ENCODE data around the gene MED28. TPM values are rescaled to one million over a fixed set of nuclear protein-coding genes. Genes with fewer than 3 reads are reported as not detected.

MED28 gene
- polyA plus RNA-seq, 10 donors: 24.7 to 37.3 (median 28.2) TPM

DNA sequence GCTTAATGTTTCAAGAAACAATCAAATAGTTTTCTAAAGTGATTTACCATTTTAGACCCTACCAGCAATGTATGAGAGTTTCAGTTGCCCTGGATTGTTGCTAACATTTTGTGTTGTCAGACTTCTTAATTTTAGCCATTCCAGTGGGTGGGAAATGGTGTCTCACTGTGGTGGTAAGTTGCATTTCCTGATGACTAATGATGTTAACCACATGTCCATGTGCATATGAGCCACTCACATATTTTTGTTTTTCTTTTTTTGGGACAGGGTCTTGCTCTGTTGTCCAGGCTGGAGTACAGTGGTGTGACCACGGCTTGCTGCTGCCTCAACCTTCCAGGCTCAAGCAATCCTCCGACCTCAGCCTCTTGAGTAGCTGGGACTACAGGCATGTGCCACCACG is 48.3 kb downstream of the MED28 start:
- DNase-seq: no peak

DNA sequence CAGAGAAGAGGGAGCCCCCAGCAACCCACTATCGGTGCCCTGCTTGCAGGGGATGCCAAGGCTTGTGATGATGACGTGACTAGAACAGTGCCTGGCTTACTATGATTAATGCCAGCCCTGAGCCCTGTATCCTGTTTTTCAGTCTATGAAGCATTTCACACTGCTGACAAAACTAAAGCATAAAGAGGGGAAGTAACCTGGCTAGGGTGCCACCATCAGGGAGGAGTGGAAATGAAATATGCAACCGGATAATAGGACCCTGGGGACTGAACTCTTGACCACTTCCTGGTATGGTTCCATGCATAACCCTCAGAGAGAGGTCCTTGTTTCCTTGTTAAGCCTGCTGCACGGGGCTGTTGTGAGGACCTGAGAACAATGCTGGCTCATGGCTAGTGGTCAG is 50.3 kb downstream of the MED28 start:
- DNase-seq: no peak

DNA sequence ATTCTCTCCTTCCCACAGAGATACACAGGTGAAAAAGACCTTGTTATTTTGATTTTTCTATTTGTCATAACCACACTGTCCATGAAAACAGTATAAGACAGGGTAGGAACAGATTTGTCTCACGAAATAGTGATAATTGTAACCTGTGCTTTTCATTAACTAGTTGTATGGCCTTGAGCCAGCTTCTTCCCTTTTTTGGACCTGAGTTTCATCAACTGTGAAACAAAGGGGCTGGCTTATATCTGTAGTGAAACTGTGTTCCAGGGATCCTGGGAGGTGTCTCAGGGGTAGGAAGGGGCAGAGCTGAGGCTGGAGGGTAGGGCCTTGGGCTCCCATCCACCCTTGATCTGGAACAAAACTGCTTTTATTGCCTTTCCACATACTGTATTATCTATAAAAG is 50.9 kb downstream of the MED28 start:
- no peak for DNase-seq

DNA sequence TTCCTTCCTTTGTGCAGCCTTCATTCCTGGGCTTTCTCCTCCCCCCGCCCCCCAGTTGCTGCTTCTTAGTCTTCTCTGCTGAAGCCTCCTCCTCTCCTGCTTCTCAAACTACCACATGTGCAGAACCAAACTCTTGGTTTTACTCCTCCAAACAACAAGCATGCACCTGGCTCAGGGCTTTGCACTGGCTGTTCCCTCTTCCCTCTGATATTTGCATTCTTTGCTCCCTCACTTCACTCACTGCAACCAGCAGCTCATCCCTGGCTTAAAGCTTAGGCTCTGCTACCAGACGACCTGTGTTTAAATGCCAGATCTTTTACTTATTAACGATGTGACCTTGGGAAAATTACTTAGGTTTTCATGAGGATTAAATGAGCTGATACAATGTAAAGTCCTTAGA is 51.4 kb downstream of the MED28 start:
- no peak for DNase-seq

DNA sequence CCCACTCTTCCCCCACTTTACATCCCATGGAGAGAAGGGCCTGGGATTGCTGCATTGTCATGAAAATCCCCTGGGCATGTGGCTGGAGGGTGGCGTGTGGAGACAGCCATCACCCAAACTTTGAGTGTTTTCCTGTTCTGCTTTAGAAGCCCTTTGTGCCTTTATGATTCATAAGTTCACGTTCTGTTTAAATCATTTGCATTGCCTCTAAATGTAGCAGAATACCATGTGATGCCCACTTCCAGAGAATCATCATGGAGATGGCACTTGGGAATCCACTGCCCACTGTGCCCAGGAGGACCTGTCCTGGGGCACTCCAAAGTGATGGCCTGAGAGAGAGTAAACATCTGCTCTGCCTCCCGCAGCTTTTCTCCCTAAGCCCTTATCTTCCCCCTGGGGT is 52.8 kb downstream of the MED28 start:
- DNase-seq: no peak

DNA sequence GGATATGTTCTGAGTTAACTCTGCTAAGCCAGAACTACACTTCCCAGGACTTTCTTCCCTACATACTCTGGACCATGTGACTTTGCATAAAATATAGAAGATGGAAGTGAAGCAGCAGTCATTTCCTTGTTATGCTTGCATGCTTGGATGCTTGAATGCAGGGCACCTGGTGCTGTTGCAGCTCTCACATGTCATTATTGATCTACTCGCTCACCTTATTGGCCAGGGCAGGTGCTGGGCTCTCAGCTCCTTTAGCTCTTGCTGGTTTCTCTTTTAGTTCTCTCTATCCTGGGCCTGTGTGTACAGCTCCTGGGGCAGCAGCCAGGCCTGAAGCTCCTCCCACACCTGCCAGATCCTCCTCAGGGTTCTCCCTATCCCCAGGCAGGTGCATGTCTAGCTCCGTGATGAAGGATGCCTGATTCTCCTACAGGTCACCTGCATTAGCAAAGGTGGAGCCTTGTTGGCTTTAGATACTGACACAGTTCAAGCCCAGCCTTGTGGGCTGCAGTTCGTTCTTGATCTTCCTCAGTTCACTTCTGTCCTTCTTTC is 53.3 kb downstream of the MED28 start:
- DNase-seq: no peak

DNA sequence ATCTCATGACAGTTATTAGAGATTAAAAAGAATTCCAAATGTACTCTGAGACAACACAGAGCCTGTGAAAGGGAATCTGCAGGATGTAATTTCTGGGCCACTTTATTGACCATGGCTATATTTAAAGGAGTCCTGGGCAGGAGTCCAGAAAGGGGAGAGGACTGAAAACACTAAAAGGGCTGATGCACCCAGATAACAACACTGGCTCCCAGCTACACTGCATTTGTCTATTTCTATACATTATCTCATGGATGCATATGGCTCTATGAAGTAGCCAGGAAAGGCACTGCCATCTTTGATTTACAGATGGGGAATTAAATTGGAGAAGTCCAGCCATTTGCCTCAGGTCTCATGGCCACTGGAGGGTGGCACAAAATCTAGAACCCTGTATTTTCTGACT is 56.0 kb downstream of the MED28 start:
- no peak for DNase-seq

DNA sequence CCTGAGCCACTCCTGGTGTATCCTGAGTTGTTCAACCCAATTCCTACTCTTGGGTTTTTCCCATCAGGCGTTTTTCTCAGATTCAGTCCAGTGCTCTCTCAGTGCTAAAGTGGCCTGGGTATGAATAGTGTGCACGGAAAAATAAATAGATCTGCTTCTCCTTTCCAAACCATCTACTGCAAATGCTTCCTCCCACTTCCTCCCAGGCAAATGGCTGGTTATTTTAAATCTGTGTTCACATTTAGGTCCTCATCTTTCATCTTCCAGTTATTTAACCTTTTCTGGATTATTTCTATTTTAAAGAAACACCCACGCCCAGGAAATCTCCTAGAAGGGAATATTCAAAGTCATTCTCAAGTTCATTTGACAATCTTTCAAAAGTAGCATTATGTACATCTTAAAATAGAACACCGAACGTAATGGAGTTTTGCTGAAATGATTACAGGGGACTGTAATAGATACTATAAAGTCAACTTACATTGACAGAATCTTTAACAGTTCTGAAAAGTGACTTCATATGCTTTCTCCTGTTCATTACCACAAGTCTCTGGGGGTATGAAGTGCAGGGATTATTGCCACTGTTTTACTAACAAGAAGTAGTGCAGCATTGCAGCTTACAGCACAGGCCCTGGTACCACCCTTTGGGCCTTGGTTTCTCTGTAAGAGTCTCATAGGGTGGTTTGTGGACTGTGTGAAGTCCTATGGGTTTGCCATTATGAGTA is 66.3 kb downstream of the MED28 start:
- DNase-seq: no peak

DNA sequence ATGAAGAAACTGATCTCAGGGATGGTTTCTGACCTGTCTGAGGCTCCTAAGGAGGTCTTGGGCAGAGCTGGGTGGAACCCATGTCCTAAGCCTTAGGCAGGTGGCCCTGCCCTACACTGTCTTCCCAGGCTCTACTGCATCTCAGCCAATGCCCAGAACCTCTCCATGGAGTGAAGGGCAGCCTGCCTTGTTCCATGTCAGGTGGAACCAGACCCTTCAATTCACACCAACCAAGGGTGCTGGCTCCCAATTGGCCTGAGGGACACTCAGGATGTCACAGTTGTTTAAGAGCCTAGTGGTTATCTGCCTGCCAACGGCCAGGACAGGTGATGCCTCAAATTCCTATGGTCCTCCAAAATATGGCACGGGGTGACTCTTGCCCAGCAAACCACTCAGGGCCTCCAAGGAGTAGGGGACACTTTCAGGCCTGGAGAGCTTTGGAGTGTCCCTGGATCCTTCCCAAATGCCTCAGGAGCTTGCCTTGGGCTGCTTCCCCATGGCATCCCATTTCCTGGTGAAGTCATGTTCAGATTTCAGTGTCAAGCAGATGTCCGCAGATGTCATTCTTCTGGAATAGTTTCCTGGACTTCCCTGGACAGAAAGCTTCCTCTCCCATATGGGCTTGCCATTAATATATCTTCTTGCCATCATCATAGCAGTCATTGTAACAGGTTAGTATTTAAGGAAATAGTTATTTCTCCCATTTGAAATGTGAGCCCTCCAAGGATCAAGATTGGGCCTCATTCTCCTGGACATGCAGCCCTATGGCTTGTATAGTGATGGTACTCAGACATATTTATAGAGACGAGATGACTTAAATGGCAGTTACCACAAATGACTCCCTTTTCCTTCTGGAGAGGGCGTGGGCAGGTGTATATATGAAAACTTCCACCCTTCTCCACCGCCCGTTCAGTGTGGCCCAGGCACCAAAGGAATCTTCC is 67.1 kb downstream of the MED28 start:
- DNase-seq: no peak

DNA sequence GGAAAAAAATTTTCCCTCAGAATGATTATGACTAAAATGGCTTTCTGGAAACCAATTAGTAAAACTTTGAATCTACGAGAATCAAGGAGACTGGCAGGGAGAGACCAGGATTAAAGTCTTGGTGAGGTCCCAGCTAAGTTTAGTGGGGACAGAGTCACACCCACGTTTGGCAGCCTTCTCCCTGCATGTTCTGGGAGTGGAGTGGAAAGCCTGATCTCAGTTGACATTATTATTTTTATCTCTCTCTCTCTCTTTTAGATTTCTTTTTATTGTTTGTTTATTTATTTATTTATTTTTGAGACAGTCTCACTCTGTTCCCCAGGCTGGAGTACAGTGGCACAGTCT is 67.8 kb downstream of the MED28 start:
- no peak for DNase-seq

Other genes starting within 250 kb of the MED28 start
- 100 to 1,000 TPM in 3 of 10 donors, 10 to 100 TPM in 7; 54.5 to 109 (median 90.2) TPM for gene QDPR, start 102.6 kb upstream of the MED28 start, polyA plus RNA-seq (ENCODE audit: insufficient read length in 10 of 10)
- not detected for gene CLRN2, start 99.5 kb upstream of the MED28 start, polyA plus RNA-seq (ENCODE audit: insufficient read length in 10 of 10)
- 10 to 100 TPM; 44.9 to 51.0 (median 48.0) TPM for gene LAP3, start 37.4 kb upstream of the MED28 start, polyA plus RNA-seq (ENCODE audit: insufficient read length in 10 of 10)
- 1 to 10 TPM; 1.3 to 6.6 (median 2.8) TPM for gene FAM184B, start 167.0 kb downstream of the MED28 start, polyA plus RNA-seq (ENCODE audit: insufficient read length in 10 of 10)
- gene DCAF16, start 196.1 kb downstream of the MED28 start, polyA plus RNA-seq (ENCODE audit: insufficient read length in 10 of 10): 10 to 100 TPM; 21.0 to 38.5 (median 29.2) TPM
- gene NCAPG, start 196.3 kb downstream of the MED28 start, polyA plus RNA-seq (ENCODE audit: insufficient read length in 10 of 10): 10 to 100 TPM; 10.1 to 21.6 (median 14.2) TPM

All from muscle of back (tissue), 11 donors.